ENCODE measurements around the gene BACH2.
"Not testable (repeated sequence)": the region's sequence is repeated elsewhere in the genome, so short reads cannot be mapped to it uniquely, and the experiment has no call there.

Gene BACH2

GRCh38 chr6:90233213-90233612 lies 63.4 kb downstream of the BACH2 start:
- no peak for DNase-seq

- no peak for DNase-seq
Measured at GRCh38 chr6:90231798-90232197, 64.8 kb downstream of the BACH2 start.

GRCh38 chr6:90231308-90231707 lies 65.3 kb downstream of the BACH2 start:
- DNase-seq, result no peak

- DNase-seq, result no peak
Measured at GRCh38 chr6:90230548-90231215, 66.0 kb downstream of the BACH2 start.

GRCh38 chr6:90229331-90230010 lies 67.2 kb downstream of the BACH2 start:
- DNase-seq, result no peak

- DNase-seq, result no peak
Measured at GRCh38 chr6:90227673-90228072, 69.0 kb downstream of the BACH2 start.

GRCh38 chr6:90227213-90227612 lies 69.4 kb downstream of the BACH2 start:
- no peak for DNase-seq

GRCh38 chr6:90226257-90226656 lies 70.4 kb downstream of the BACH2 start:
- DNase-seq, result no peak

GRCh38 chr6:90224196-90224595 lies 72.4 kb downstream of the BACH2 start:
- DNase-seq, result no peak

- DNase-seq, result no peak
Measured at GRCh38 chr6:90222724-90223198, 73.9 kb downstream of the BACH2 start.

- DNase-seq, result no peak
Measured at GRCh38 chr6:90222008-90222407, 74.6 kb downstream of the BACH2 start.

- no peak for DNase-seq
Measured at GRCh38 chr6:90221403-90221802, 75.2 kb downstream of the BACH2 start.

- DNase-seq, result no peak
Measured at GRCh38 chr6:90220273-90220672, 76.4 kb downstream of the BACH2 start.

- no peak for DNase-seq
Measured at GRCh38 chr6:90219209-90219985, 77.2 kb downstream of the BACH2 start.

- DNase-seq, result no peak
Measured at GRCh38 chr6:90218959-90219208, 77.8 kb downstream of the BACH2 start.

GRCh38 chr6:90217506-90218127 lies 79.0 kb downstream of the BACH2 start:
- DNase-seq, result no peak

GRCh38 chr6:90216072-90216977 lies 80.3 kb downstream of the BACH2 start:
- DNase-seq, result no peak

GRCh38 chr6:90214966-90215365 lies 81.7 kb downstream of the BACH2 start:
- DNase-seq, result no peak

GRCh38 chr6:90214461-90214860 lies 82.2 kb downstream of the BACH2 start:
- no peak for DNase-seq

GRCh38 chr6:90212274-90212673 lies 84.4 kb downstream of the BACH2 start:
- DNase-seq, result no peak

GRCh38 chr6:90209527-90209926 lies 87.1 kb downstream of the BACH2 start:
- DNase-seq, result no peak

- DNase-seq, result not testable (repeated sequence)
Measured at GRCh38 chr6:90208690-90209089, 88.0 kb downstream of the BACH2 start.

Measured in GDM1 (cell line).